HG03039 (cell line): ENCODE data around the gene KCNJ3.
"Not testable (repeated sequence)": the region's sequence is repeated elsewhere in the genome, so short reads cannot be mapped to it uniquely, and the experiment has no call there.

Source experiments
- ATAC-seq: cut with Tn5 transposase; IDR thresholded peaks from one replicate; pipeline ENCODE4 v1.9.1; 2021; ENCODE audit warnings: mild to moderate bottlenecking, moderate library complexity; ENCODE audit not compliant: unreplicated experiment

The KCNJ3 gene

GRCh38 chr2:154836632-154837031 is 138.1 kb downstream of the KCNJ3 start:
- ATAC-seq: no peak

DNA sequence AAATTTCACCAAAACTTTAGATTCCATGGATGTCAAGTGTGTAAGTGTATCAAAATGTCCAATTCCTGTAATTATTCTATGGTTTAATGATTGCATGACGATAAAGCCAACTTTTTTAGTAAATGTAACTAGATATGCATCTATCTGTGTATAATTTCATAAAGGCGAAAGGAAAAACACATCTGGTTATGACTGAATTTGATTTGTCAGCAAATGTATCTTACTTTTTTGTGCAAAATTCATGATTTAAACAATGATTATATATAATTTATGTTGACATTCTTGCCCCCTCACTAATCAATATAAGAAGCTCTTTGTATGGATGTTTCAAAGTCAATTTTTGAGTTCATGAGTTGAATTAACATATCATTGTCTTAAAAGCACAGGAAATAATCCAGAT is 138.5 kb downstream of the KCNJ3 start:
- ATAC-seq: no peak

- ATAC-seq: no peak
Observed at GRCh38 chr2:154844513-154844912, 146.0 kb downstream of the KCNJ3 start.

GRCh38 chr2:154846842-154847241 is 148.3 kb downstream of the KCNJ3 start:
- ATAC-seq: no peak

DNA sequence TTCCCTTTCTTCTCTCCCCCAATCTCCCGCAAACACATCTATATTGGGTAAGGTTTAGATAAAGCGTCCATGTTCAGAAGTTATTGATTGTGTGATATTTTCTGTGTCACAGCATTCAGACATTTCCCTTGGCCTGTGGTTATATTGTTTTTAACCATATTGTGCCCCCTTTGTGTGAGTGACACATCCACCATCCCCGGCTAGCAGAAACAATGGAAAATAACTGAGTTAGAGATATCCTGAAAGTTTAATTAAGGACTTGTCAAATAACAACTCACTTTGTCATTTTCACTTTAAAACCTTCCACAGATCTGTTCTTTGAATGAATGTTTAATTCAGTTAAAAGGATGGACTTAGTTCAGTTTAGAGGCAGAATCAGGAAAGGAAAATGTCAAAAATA is 151.0 kb downstream of the KCNJ3 start:
- no peak for ATAC-seq

DNA sequence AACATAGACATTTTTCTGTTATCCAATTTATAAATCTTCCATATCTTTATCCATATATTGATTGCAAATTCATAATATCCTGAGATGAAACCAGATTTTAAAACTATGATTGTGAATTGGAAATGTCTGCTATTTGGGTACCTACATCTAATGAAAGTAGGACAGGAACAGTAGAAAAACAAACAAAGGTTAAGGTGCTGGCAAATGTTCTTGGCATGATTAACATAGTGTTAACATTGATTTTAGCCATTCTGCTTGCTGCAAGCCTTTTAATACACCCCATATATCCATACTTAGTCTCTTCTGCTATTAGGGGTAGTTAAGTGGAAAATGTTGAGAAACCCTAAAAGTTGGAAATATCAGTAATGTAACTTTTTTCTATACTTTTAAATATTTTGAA is 152.0 kb downstream of the KCNJ3 start:
- no peak for ATAC-seq

- no peak for ATAC-seq
Observed at GRCh38 chr2:154855138-154855537, 156.6 kb downstream of the KCNJ3 start.

GRCh38 chr2:154867151-154867550 is 168.7 kb downstream of the KCNJ3 start:
- not testable (repeated sequence) for ATAC-seq

- ATAC-seq: no peak
Observed at GRCh38 chr2:154875999-154876398, 177.5 kb downstream of the KCNJ3 start.

GRCh38 chr2:154882725-154883124 is 184.2 kb downstream of the KCNJ3 start:
- ATAC-seq: no peak

- ATAC-seq: no peak
Observed at GRCh38 chr2:154886316-154886715, 187.8 kb downstream of the KCNJ3 start.

GRCh38 chr2:154898269-154898668 is 199.8 kb downstream of the KCNJ3 start:
- no peak for ATAC-seq

DNA sequence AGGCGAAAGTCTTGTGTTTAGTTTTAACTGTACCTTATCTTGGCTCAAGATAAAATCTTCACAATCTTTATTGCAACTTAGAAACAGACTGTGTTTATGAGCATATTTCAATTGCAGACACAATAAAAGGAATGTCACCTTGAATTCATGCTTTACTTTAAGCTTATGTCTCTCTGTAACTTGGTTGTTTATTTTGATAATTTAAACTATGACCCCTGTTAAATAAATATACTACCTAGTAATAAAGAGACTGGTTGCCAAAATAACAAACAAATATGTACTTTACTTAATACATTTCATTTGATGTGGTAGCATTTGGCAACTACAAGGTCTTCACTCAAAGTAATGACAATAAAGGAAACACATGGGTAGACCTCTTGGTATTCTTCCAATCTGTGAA is 202.6 kb downstream of the KCNJ3 start:
- ATAC-seq: no peak
